Epithelial cell of esophagus (primary cell): Measurements from ENCODE around the gene RIPPLY2.

Experiments used
- DNase-seq: peaks from one replicate; pipeline ENCODE4 v3.0.0; 2010; ENCODE audit warnings: low read depth
- H3K4me3 ChIP-seq: 2 replicates; pipeline ENCODE4 v1.5.1; 2011; ENCODE audit warnings: mild to moderate bottlenecking, low read length, control low read depth
- TF ChIP-seq, protein P1 (sequence below): IDR thresholded peaks from 2 replicates; pipeline ENCODE4 v1.5.1; 2011; ENCODE audit warnings: low read depth, mild to moderate bottlenecking, low read length, control low read depth, inconsistent platforms; ENCODE audit not compliant: insufficient read depth; ENCODE audit errors: missing control alignments

The RIPPLY2 gene

GRCh38 chr6:83879746-83880145 lies 26.6 kb downstream of the RIPPLY2 start:
- H3K4me3 ChIP-seq = no peak overlapping the region
- DNase-seq = no peak
- TF ChIP-seq, protein P1, sequence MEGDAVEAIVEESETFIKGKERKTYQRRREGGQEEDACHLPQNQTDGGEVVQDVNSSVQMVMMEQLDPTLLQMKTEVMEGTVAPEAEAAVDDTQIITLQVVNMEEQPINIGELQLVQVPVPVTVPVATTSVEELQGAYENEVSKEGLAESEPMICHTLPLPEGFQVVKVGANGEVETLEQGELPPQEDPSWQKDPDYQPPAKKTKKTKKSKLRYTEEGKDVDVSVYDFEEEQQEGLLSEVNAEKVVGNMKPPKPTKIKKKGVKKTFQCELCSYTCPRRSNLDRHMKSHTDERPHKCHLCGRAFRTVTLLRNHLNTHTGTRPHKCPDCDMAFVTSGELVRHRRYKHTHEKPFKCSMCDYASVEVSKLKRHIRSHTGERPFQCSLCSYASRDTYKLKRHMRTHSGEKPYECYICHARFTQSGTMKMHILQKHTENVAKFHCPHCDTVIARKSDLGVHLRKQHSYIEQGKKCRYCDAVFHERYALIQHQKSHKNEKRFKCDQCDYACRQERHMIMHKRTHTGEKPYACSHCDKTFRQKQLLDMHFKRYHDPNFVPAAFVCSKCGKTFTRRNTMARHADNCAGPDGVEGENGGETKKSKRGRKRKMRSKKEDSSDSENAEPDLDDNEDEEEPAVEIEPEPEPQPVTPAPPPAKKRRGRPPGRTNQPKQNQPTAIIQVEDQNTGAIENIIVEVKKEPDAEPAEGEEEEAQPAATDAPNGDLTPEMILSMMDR = no peak

GRCh38 chr6:83883240-83883639 lies 30.1 kb downstream of the RIPPLY2 start:
- TF ChIP-seq, protein P1 = no peak
- DNase-seq = no peak
- no peak overlapping the region for H3K4me3 ChIP-seq

DNA sequence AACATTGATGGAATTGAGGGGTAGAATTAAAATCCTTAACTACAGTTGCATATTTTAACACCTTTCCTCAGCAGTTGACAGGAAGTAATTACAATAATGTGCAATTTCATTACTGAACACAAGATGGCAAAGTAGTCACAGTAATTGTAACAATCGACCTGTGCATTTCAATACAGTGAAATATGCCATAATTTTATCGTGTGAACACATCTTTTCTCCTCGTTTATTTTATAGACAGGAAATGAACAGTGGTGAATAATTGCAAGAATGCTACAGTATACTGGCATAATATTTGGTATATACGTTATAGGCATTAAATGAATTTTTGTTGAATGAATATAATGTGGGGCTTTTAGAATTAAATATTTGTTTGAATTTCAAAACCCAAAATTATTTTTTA lies 31.4 kb downstream of the RIPPLY2 start:
- DNase-seq = peak; percentile 62
- H3K4me3 ChIP-seq = no peak overlapping the region
- TF ChIP-seq, protein P1 = peak; percentile 57

- TF ChIP-seq, protein P1 = no peak
- no peak for DNase-seq
- H3K4me3 ChIP-seq = no peak overlapping the region
These were observed 32.8 kb downstream of the RIPPLY2 start for GRCh38 chr6:83885984-83886383.

GRCh38 chr6:83889621-83890020 lies 36.5 kb downstream of the RIPPLY2 start:
- no peak overlapping the region for H3K4me3 ChIP-seq
- DNase-seq = no peak
- TF ChIP-seq, protein P1 = no peak

GRCh38 chr6:83890520-83890919 lies 37.4 kb downstream of the RIPPLY2 start:
- no peak overlapping the region for H3K4me3 ChIP-seq
- TF ChIP-seq, protein P1 = no peak
- no peak for DNase-seq

GRCh38 chr6:83891586-83891985 lies 38.4 kb downstream of the RIPPLY2 start:
- H3K4me3 ChIP-seq = no peak overlapping the region
- no peak for DNase-seq
- TF ChIP-seq, protein P1 = no peak
